HG02571 (cell line): ENCODE results near the gene EPB41L4B.
"Not testable (repeated sequence)": the region's sequence is repeated elsewhere in the genome, so short reads cannot be mapped to it uniquely, and the experiment has no call there.

Experiments used
- ATAC-seq: cut with Tn5 transposase; IDR thresholded peaks from one replicate; pipeline ENCODE4 v1.9.1; 2021; ENCODE audit warnings: mild to moderate bottlenecking, moderate library complexity; ENCODE audit not compliant: unreplicated experiment

EPB41L4B gene

DNA sequence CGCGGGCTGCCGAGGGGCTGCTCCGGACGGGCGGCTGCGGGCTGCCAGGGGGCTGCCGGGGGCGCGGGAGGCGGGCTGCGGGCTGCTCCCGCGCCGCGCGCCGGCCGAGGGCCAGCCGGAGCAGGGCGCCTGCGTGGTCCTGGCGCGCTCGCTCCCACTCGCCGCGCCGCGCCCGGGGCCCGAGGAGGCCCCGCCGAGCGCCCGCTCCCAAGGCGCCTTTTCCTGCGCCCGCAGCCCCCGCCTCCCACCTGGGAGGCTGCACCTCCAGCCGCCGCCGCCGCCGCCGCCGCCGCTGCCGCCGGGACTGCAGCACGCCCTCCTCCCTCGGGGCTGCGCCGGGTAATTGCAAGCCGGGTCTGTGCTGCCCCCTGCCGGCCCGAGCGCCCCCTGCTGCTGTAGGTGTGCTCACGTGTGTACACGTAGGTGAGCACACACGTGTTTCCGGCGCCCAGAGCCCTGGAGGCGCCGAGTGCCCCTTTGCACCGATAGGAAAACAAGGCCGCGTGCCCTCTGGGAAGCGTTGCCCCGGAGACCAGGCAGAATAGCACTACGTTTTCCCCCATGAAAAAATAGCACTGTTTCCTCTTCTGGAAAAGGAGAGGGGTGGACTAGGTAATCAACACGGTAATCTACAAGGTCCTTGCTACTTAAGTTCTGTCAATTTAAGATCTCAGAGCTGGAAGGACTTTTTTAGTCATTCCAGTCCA, at the start of gene EPB41L4B:
EPB41L4B (minus strand) TSS at position 318 of the 707 bp plus-strand sequence. CDS start 613 bp downstream, outside the sequence.
- peak; percentile 97 for ATAC-seq

GRCh38 chr9:109369285-109369684, 48.4 kb upstream of the EPB41L4B start:
- ATAC-seq: peak; percentile 81

GRCh38 chr9:109360771-109361170, 39.9 kb upstream of the EPB41L4B start:
- ATAC-seq: no peak

DNA sequence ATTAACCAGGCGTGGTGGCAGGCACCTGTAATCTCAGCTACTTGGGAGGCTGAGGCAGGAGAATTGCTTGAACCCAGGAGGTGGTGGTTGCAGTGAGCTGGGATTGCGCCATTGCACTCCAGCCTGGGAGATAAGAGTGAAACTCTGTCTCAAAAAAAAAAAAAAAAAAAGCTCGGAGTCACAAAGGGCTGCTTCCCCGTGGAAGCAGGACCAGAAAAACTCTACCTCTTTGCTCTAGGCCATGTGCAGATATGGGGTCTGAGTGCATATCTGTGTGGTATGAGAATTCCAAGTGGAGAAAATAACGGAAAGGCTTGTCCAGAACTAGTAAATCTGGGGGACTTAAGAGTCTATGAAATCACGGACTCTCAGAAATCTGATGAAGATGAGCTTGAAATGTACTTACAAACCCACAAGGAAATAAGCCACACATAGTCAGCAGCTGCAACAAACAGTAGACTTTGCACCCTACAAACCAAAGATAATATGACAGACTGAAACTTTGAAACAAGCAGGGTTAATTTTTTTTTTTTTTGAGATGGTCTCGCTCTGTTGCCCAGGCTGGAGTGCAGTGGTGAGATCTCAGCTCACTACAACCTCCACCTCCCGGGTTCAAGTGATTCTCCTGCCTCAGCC, 38.2 kb upstream of the EPB41L4B start:
- ATAC-seq: not testable (repeated sequence)

DNA sequence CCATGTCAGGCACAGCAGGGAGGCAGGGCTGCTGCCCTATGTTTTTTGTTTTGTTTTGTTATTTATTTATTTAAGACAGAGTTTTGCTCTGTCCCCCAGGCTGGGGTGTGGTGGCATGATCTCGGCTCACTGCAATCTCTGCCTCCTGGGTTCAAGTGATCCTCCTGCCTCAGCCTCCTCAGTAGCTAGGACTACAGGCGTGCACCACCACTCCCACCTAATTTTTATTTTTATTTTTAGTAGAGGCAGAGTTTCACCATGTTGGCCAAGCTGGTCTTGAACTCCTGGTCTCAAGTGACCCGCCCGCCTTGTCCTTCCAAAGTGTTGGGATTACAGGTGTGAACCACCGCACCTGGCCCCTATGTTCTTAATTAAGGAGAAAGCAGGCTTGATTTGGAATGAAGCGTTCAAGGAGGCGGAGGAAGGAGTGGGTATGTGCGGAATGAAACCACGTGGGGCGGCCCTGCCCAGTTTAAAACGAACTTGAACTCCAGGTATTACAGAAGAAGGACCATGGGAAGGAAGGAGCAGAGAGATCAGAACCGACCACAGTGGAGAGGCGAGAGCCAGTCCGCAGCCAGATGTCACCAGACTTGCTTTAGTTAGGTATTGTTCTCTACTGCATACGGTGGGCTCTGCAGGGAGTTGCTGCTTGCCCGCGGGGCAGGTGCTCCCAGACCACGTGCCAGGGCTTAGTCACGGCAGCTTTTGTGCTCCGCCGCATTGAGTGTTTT, 34.9 kb upstream of the EPB41L4B start:
- ATAC-seq: no peak

- no peak for ATAC-seq
These were observed 33.3 kb upstream of the EPB41L4B start for GRCh38 chr9:109354190-109354589.

DNA sequence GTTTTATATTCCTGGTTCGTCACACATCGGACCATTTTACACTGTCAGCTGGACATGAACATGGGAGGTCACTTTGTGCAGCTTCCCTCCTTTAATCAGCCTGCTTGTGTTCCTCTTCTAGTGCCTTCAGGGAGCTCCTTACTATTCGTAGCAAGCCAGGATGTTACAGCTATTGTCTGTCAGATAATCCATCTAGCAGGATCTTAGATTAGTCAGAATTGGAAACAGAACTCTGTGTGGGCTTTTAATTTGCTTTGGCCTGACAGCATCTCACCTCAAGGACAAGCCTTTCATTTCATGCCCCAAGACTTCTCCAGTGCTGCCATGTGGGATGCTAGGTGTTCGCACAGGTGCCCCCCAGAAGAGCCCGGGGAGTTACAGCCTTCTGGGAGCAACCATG, 30.2 kb upstream of the EPB41L4B start:
- ATAC-seq: no peak

DNA sequence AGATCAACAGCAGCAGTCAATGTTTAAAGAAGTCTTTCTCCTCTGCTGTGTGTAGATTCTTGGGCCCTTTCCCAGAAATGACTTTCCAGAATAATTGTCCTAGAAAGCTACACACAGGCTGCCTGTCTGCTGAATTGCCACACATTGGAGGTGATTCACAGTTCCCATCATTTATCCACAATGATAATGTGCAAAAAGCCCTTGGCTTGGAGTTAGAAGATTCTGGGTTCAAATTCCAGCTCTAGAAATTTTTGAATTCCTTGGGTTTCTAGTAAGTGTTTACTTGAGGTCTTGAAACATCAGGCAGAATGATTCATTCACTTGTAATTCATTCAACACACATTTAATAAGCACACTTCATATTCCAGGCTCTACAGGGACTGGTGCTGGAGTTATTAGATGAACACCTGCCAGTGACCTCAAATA, 28.6 kb upstream of the EPB41L4B start:
- ATAC-seq: no peak

- ATAC-seq: no peak
These were observed 26.0 kb upstream of the EPB41L4B start for GRCh38 chr9:109346904-109347303.

DNA sequence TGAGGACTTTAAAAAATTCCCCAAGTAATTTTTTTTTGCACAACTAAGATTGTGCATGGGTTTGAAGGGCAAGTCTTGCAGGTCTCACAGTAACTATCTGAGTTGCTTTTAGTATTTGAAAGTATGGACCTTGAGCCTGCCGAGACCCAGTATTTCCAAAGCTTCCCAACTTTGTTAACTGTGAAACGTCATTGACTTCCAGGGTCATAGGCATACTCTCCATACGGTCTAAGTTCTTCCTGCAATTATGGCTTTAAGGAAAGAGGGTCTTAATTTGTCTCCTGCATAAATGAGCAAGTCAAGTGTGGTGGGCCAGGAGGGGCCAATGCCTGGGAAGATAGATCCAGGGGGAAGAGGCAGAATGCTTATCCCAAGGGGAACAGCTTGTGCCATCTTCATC, 24.0 kb upstream of the EPB41L4B start:
- no peak for ATAC-seq

- no peak for ATAC-seq
These were observed 22.0 kb upstream of the EPB41L4B start for GRCh38 chr9:109342878-109343277.

GRCh38 chr9:109341561-109341960, 20.7 kb upstream of the EPB41L4B start:
- no peak for ATAC-seq

DNA sequence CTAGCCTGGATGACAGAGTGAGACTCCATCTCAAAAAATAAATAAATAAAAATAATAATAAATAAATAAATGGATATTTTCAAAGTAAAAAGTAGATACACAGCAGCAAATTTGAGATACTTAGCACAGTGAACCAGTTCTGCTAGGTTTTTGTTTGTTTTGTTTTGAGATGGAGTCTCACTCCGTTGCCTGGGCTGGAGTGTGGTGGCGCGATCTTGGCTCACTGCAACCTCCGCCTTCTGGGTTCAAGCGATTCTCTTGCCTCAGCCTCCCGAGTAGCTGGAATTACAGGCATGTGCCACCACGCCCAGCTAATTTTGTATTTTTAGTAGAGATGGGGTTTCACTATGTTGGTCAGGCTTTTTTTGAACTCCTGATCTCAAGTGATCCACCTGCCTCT, 20.1 kb upstream of the EPB41L4B start:
- ATAC-seq: not testable (repeated sequence)

GRCh38 chr9:109336409-109336808, 15.6 kb upstream of the EPB41L4B start:
- ATAC-seq: no peak

DNA sequence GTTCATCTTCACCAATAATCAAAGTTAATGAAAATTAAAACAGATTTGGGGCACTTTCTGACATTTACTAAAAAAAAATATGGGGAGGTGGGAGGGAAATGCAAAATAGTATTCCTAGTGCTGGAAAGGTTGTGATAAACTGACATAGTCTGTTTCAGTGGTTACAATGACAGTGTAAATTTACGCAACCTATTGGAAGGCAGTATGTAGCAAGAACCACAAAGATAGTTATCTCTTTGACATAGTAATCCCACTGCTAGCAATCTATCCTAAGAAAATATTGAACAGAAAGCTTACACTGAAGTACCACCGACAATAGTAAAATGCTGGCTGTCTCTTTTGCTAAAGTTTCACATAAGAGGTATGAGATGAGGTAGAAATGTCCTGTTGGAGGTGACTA, 15.1 kb upstream of the EPB41L4B start:
- no peak for ATAC-seq

DNA sequence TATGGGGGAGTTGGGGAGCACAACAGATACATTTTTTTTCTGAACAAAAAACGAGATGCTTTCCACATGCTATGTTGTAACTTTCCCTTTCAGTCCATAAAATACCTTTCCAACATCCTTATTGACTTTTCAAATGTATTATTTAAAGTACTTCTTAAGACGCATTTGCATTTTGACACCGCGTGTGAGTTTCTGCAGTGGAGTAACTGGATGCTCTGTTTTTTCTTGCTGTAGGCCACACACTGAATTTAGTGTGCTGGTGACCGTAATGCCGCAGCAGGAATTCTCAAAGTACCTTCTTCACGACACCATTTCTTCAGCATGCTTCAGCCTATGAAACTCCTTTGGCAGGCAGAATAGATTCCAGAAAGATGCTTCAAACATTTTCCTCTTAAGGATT, 14.3 kb upstream of the EPB41L4B start:
- ATAC-seq: no peak

DNA sequence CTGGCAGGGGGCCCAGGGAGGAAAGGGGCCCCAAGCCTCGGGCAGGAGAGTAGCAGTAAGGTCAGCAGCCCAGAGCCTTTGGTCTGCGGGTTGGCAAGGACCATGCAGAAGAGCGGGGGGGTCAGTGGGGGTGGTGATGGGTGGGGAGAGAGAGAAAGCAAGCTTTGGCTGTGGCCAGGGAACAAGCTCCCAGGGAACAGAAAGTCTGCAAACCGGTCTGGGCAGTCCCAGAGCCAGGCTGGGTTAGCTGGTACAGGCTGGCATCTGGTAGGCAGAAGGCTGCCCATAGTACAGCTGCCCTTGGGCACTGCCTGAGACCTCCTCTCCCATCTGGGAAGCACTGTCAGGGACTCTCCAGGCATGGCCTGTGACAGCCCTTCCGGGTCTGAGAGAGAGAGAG, 10.5 kb upstream of the EPB41L4B start:
- ATAC-seq: no peak

- ATAC-seq: no peak
These were observed 8.9 kb upstream of the EPB41L4B start for GRCh38 chr9:109329638-109330258.

GRCh38 chr9:109328978-109329637, 8.2 kb upstream of the EPB41L4B start:
- ATAC-seq: no peak

- ATAC-seq: no peak
These were observed 4.2 kb upstream of the EPB41L4B start for GRCh38 chr9:109325089-109325488.

- no peak for ATAC-seq
These were observed 2.9 kb upstream of the EPB41L4B start for GRCh38 chr9:109323771-109324170.
